Hematopoietic multipotent progenitor cell (in vitro differentiated cells): Measurements from ENCODE around the gene USP40. TPM values are rescaled to one million over a fixed set of nuclear protein-coding genes. Genes with fewer than 3 reads are reported as not detected.

ENCODE experiments used
- DNase-seq, 3 donors: peaks; one replicate each; pipeline ENCODE4 v3.0.0-alpha.2; 2011 to 2015; ENCODE audit warnings: low read depth in 2 of 3, low spot score in 2 of 3
- total RNA-seq: library from RNA; depleted of rRNA; stranded (reverse); fragments of >200 nt; gene quantifications from one replicate; pipeline ENCODE4 v1.2.3, GENCODE V29; 2012

The USP40 gene
- total RNA-seq, 1 donor, result 13.2 TPM

DNA sequence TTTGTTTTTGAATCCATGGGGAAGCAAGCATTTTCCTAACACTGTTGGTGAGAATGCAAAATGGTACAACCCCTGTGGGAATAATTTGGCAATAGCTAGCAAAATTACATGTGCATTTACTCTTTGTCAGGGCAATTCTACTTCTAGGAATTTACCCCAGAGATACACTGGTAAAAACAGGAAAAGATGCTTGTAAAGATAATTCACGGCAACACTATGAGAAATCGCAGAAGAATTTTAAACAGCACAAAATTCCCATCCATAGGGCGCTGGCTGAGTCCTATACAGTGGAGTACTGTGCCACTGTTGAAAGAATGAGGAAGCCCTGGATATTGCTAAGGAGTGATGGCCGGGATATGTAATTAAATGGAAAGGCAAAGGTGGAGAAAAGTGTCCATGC, 136.5 kb downstream of the USP40 start:
- DNase-seq, result no peak

DNA sequence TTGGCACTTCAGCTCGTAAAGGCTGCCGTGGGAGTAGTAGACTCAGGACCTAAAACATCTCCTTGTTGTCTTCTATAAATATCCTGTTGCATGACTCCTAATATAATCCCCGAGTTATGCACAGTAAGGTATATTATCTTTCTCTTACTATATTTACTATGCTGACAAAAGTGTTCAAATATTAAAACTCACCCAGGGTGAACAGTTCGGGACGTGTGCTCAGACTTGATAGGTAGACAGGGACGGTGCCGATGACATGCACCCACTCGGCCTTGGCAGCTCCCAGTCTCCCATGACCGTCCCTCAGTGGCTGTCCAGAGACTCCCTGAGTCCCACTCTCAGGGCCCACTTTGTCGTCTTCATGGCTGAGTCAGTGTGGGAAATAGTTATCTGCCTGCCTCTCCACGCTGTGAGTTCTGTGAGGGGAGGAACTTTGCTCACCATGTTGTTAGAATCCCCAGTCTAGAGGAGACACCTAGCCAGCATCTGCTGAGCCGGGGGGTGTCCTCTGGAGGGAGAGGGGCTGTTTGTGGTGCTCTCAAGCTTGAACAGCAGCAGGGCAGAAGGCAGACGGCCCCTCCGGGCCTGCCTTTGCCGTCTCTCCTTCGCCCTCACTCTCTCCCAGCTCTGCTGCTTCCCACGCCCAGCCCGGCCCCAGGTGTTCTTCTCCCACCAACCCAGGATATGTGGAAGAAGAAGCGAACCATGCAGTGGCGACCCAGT, 137.2 kb downstream of the USP40 start:
- DNase-seq, result no peak

DNA sequence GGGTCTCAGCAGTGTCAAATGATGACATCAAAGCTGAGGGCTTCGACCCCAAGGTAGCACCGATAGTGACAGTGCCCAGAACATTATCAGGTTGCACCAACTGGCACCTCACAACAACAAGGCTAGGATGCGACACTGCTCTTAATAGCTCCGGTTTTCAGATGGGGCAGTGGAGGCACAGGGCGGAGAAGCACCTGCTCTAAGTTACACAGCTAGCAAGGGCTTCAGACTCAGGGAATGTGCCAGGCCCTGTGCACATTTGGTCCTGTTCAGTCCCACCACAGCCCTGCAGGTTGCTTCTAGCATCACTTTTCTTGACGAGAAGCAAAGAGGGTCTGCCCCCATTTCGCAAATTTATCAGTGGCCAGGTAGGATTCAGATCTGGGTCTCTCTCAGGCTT, 138.1 kb downstream of the USP40 start:
- DNase-seq, result no peak

DNA sequence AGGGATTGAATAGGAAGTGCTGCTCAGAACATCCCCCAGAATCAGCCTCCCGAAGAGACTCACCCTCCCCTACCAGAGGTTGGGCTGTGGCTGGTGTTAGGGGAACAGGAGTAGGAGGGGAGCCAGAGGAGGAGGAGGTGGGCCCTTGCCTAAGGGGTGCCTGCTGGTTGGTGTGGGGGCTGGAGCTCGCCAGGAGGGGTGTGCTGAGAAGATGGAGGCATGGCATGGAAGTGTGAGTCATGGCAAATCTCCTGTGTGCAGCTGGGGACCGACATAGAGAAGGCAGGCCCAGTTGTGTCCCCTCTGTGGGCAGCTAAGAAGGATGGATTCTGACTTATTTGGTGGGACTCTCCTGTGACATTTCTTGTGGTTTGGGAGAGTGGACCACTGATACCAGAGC, 138.6 kb downstream of the USP40 start:
- no peak for DNase-seq

DNA sequence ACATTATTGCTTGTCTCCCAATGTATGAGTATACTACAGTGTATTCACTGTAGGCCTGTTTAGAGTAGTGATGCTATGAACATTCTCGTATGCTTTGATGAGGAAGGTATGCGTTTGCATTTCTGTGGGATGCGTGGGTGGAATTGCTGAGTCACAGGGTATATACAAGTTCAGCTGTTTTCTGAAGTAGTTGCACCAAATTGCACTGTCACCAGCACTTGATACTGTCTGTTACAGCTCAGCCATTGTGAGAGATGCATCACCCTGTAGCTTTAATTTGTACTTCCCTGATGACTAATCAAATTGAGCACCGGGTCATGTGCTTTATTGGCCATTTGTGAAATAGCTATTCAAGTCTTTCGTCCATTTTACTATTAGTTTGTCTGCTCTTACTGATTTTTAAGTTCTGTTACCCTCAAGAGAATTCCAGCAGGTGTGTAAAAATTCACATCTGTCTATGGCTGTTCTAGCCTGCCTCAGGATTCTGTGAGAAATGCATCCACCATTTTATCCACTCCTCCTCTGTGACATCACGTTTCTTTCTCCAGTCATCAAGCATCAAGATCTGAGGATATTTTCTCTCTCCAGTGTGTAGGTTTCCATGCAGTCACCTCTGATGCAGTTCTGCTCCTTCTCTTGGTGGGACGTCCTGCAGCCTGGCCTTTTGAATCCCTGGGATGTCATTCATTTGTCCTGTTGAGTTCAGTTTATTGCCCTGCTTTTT, 139.8 kb downstream of the USP40 start:
- DNase-seq, result no peak

Other genes with a start within 250 kb of the USP40 start
- 25.9 TPM for gene DGKD, start 212.3 kb downstream of the USP40 start, total RNA-seq
- under 0.01 TPM for gene UGT1A8, start 50.9 kb upstream of the USP40 start, total RNA-seq
- gene UGT1A10, start 69.7 kb upstream of the USP40 start, total RNA-seq, result under 0.01 TPM
- gene UGT1A9, start 105.1 kb upstream of the USP40 start, total RNA-seq, result under 0.01 TPM
- gene UGT1A7, start 115.1 kb upstream of the USP40 start, total RNA-seq, result not detected
- 0.27 TPM for gene UGT1A6, start 126.1 kb upstream of the USP40 start, total RNA-seq
- gene UGT1A5, start 146.1 kb upstream of the USP40 start, total RNA-seq, result not detected
- not detected for gene UGT1A4, start 152.0 kb upstream of the USP40 start, total RNA-seq
- gene UGT1A3, start 162.3 kb upstream of the USP40 start, total RNA-seq, result not detected
- gene UGT1A1, start 193.5 kb upstream of the USP40 start, total RNA-seq, result not detected
- not detected for gene MROH2A, start 211.5 kb upstream of the USP40 start, total RNA-seq